Measurements from ENCODE around the gene FRAS1. TPM values are rescaled to one million over a fixed set of nuclear protein-coding genes. Genes with fewer than 3 reads are reported as not detected.

Gene FRAS1
- total and polyA plus RNA-seq, 2 donors (not counting 1 experiment from before 2014, with no cell fraction given), result 0.03 to 0.12 TPM

- Histone ChIP-seq H3K79me2 (ENCODE audit: control insufficient read depth, insufficient read depth, low read length) (no peaks in the 10 kb centered on the region), H3K4me2 (replicated peaks; ENCODE audit: low read depth, low read length, poor library complexity, severe bottlenecking) (no peak overlapping the region), H2AFZ (ENCODE audit: insufficient read depth, low read depth, low read length, poor library complexity, severe bottlenecking) (no peak overlapping the region), H3K36me3 (replicated peaks in 1 of 2; ENCODE audit: control extremely low read depth in 1 of 2, control insufficient read depth in 1 of 2, extremely low read depth in 1 of 2, insufficient read depth in 2 of 2, low read length in 1 of 2) (no peaks in the 10 kb centered on the region), H3K4me1 (ENCODE audit: control insufficient read depth in 2 of 2, insufficient read depth in 2 of 2, low read length in 2 of 2) (no peaks in the 10 kb centered on the region), H3K4me3 (ENCODE audit: control extremely low read depth in 1 of 5, extremely low read depth in 1 of 5, insufficient read depth in 1 of 5, low read depth in 2 of 5, low read length in 4 of 5) (no peak overlapping the region), H3K27me3 (replicated peaks in 1 of 4; ENCODE audit: control extremely low read depth in 1 of 4, control insufficient read depth in 3 of 4, insufficient read depth in 4 of 4, low read length in 3 of 4) (no peaks in the 10 kb centered on the region), H3K27ac (ENCODE audit: low read length in 2 of 2) (no peak overlapping the region), H3K9me3 (ENCODE audit: control extremely low read depth in 1 of 3, control insufficient read depth in 2 of 3, insufficient read depth in 1 of 3, low read length in 2 of 3) (no peaks in the 10 kb centered on the region), H4K20me1 (ENCODE audit: control insufficient read depth, insufficient read depth, low read length, poor library complexity, severe bottlenecking) (no peaks in the 10 kb centered on the region), H3K9ac (ENCODE audit: low read length) (no peak overlapping the region)
- no CpG with 5 or more reads among the region's 4 CpGs for WGBS (ENCODE audit: insufficient coverage)
- CTCF ChIA-PET, result no interaction called here
- Mint-ChIP-seq H3K9me3 (ENCODE audit: insufficient read depth) (peaks cover 6% of the 10 kb centered on the region), H3K4me1 (no peaks in the 10 kb centered on the region), H3K27me3 (peaks cover 7% of the 10 kb centered on the region), H3K27ac (no peak overlapping the region), H3K4me3 (no peak overlapping the region)
- intact Hi-C loops (cut with micrococcal nuclease), result no loop called here
- ATAC-seq (ENCODE audit: low read depth) (no peak), DNase-seq (no peak)
- POLR2A ChIA-PET, result no interaction called here
- TF ChIP-seq, protein P1, sequence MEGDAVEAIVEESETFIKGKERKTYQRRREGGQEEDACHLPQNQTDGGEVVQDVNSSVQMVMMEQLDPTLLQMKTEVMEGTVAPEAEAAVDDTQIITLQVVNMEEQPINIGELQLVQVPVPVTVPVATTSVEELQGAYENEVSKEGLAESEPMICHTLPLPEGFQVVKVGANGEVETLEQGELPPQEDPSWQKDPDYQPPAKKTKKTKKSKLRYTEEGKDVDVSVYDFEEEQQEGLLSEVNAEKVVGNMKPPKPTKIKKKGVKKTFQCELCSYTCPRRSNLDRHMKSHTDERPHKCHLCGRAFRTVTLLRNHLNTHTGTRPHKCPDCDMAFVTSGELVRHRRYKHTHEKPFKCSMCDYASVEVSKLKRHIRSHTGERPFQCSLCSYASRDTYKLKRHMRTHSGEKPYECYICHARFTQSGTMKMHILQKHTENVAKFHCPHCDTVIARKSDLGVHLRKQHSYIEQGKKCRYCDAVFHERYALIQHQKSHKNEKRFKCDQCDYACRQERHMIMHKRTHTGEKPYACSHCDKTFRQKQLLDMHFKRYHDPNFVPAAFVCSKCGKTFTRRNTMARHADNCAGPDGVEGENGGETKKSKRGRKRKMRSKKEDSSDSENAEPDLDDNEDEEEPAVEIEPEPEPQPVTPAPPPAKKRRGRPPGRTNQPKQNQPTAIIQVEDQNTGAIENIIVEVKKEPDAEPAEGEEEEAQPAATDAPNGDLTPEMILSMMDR (IDR thresholded peaks at IDR 0.05), result no peak
- TF ChIP-seq EZH2 (IDR thresholded peaks at IDR 0.05; ENCODE audit: borderline replicate concordance, insufficient read depth, low read depth, low read length, poor library complexity, severe bottlenecking), result no peak
Measured at GRCh38 chr4:78145008-78145407, 87.9 kb downstream of the FRAS1 start.

GRCh38 chr4:78145622-78146021 is 88.5 kb downstream of the FRAS1 start:
- intact Hi-C loops (cut with micrococcal nuclease), result no loop called here
- POLR2A ChIA-PET, result no interaction called here
- TF ChIP-seq EZH2 (IDR thresholded peaks at IDR 0.05; ENCODE audit: borderline replicate concordance, insufficient read depth, low read depth, low read length, poor library complexity, severe bottlenecking), result no peak
- TF ChIP-seq, protein P1 (IDR thresholded peaks at IDR 0.05), result no peak
- Mint-ChIP-seq H3K4me3 (no peak overlapping the region), H3K27me3 (peaks cover 7% of the 10 kb centered on the region), H3K4me1 (no peaks in the 10 kb centered on the region), H3K27ac (no peak overlapping the region), H3K9me3 (ENCODE audit: insufficient read depth) (peaks cover 6% of the 10 kb centered on the region)
- Histone ChIP-seq H4K20me1 (ENCODE audit: control insufficient read depth, insufficient read depth, low read length, poor library complexity, severe bottlenecking) (no peaks in the 10 kb centered on the region), H3K27ac (ENCODE audit: low read length in 2 of 2) (no peak overlapping the region), H3K4me1 (ENCODE audit: control insufficient read depth in 2 of 2, insufficient read depth in 2 of 2, low read length in 2 of 2) (no peaks in the 10 kb centered on the region), H2AFZ (ENCODE audit: insufficient read depth, low read depth, low read length, poor library complexity, severe bottlenecking) (no peak overlapping the region), H3K27me3 (replicated peaks in 1 of 4; ENCODE audit: control extremely low read depth in 1 of 4, control insufficient read depth in 3 of 4, insufficient read depth in 4 of 4, low read length in 3 of 4) (no peaks in the 10 kb centered on the region), H3K9me3 (ENCODE audit: control extremely low read depth in 1 of 3, control insufficient read depth in 2 of 3, insufficient read depth in 1 of 3, low read length in 2 of 3) (no peaks in the 10 kb centered on the region), H3K4me2 (replicated peaks; ENCODE audit: low read depth, low read length, poor library complexity, severe bottlenecking) (no peak overlapping the region), H3K4me3 (ENCODE audit: control extremely low read depth in 1 of 5, extremely low read depth in 1 of 5, insufficient read depth in 1 of 5, low read depth in 2 of 5, low read length in 4 of 5) (no peak overlapping the region), H3K79me2 (ENCODE audit: control insufficient read depth, insufficient read depth, low read length) (no peaks in the 10 kb centered on the region), H3K36me3 (replicated peaks in 1 of 2; ENCODE audit: control extremely low read depth in 1 of 2, control insufficient read depth in 1 of 2, extremely low read depth in 1 of 2, insufficient read depth in 2 of 2, low read length in 1 of 2) (no peaks in the 10 kb centered on the region), H3K9ac (ENCODE audit: low read length) (no peak overlapping the region)
- DNase-seq, result no peak
- CTCF ChIA-PET, result no interaction called here
- WGBS (ENCODE audit: insufficient coverage), result 88% methylated on average over 6 of the region's 10 CpGs
- no peak for ATAC-seq (ENCODE audit: low read depth)
